Measurements from ENCODE around the gene APOA1.

APOA1 gene

DNA sequence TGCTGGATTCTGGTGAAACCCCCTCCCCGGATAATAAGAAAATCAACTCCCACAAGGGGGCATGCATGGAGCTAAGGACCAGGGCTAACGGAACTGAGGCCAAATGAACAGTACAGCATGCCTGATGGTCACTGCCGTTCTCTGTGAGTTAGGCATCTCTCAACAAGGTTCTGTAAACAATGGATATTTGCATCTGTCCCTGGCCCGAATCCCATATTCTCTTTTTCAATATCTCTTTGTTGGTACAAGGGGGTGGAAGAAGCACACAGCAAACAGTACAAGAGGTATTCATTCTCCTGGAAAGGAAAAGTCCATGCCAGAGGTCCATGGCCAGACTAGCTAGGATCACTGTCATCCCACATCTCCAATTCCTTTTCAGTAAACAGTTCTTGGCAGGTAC lies 32.2 kb upstream of the APOA1 start:
- H3K9me3 ChIP-seq = no peaks in the 10 kb centered on the region
- peaks cover 43% of the 10 kb centered on the region for H3K36me3 ChIP-seq
- no peaks in the 10 kb centered on the region for H3K27me3 ChIP-seq
- no peaks in the 10 kb centered on the region for H3K4me1 ChIP-seq
- DNase-seq = no peak
- no peak overlapping the region for H3K4me3 ChIP-seq (ENCODE audit: low read depth, low read length)
- TF ChIP-seq CTCF (IDR thresholded peaks at IDR 0.05; ENCODE audit: low read depth, low read length) = no peak

DNA sequence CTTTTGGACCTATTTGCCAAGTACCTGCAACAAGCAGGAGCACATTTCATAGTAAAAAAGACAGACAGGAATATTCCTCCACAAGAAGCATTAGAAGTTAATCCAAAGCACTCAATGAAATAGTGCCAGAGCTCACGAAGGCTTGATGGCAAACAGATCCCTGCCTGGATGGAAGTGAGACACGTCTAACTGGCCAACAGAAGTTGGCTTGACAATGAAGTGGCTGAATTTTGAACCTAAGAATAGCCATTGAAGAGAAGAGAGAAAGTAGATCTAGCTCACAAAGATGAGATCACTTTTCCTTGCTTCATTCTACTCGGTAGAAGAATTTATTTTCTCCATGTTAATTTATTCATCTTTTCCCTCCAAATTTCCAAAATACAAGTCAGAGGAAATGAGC lies 30.6 kb upstream of the APOA1 start:
- no peak for DNase-seq
- H3K36me3 ChIP-seq = peaks cover 48% of the 10 kb centered on the region

DNA sequence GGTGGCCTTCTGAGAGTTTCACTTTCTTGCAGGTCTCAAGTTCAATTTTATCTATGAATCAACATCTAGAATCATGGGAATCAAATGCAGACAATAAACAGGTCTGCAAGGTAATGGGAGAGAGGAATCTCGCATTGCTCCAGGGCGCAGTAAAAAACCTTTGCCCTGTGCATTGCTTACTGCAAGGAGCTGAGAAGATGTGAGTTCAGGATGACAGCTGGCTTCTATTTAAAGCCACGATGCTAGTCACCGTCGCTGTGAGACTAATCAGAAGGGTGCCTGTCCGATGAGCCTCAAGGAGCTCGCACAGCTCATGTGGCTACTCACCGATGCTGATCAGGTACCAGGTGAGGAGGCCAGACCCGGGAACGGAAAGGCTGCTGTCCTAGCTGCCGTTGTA lies 30.2 kb upstream of the APOA1 start:
- DNase-seq = no peak

More for the DNA sequence above, 30.6 kb upstream of the APOA1 start:
- no peak for TF ChIP-seq CTCF (IDR thresholded peaks at IDR 0.05; ENCODE audit: low read depth, low read length)
- Histone ChIP-seq H3K4me1 (no peaks in the 10 kb centered on the region), H3K9me3 (no peaks in the 10 kb centered on the region), H3K27me3 (no peaks in the 10 kb centered on the region), H3K4me3 (ENCODE audit: low read depth, low read length) (no peak overlapping the region)

GRCh38 chr11:116866804-116867455 lies 29.5 kb upstream of the APOA1 start:
- Histone ChIP-seq H3K36me3 (peaks cover 51% of the 10 kb centered on the region), H3K9me3 (no peaks in the 10 kb centered on the region), H3K4me1 (no peaks in the 10 kb centered on the region), H3K27me3 (no peaks in the 10 kb centered on the region), H3K4me3 (ENCODE audit: low read depth, low read length) (no peak overlapping the region)
- TF ChIP-seq CTCF (IDR thresholded peaks at IDR 0.05; ENCODE audit: low read depth, low read length) = no peak
- no peak for DNase-seq

More for the DNA sequence above, 30.2 kb upstream of the APOA1 start:
- Histone ChIP-seq H3K27me3 (no peaks in the 10 kb centered on the region), H3K4me3 (ENCODE audit: low read depth, low read length) (no peak overlapping the region), H3K36me3 (peaks cover 44% of the 10 kb centered on the region), H3K4me1 (no peaks in the 10 kb centered on the region), H3K9me3 (no peaks in the 10 kb centered on the region)
- no peak for TF ChIP-seq CTCF (IDR thresholded peaks at IDR 0.05; ENCODE audit: low read depth, low read length)

DNA sequence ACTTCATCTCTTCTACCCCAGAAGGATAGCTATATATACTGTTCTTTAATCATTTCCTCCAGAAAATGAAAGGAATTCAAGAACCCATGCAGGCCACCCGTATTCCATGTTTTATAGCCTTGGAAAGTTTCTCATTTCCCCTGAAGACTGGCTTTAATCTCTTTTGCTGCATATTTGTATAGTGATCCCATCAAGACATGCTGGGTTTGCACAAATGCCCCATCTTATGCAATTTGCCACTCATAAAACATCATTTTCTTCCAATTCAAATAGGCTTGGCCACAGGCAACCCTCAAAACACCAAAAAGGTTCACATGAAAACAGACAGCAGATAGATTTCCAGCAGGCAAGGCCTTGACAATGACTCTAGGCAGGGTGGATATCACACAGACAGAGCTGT lies 28.3 kb upstream of the APOA1 start:
- no peak for TF ChIP-seq CTCF (IDR thresholded peaks at IDR 0.05; ENCODE audit: low read depth, low read length)
- peaks cover 63% of the 10 kb centered on the region for H3K36me3 ChIP-seq
- H3K4me1 ChIP-seq = no peaks in the 10 kb centered on the region
- no peak overlapping the region for H3K4me3 ChIP-seq (ENCODE audit: low read depth, low read length)
- no peak for DNase-seq
- H3K9me3 ChIP-seq = no peaks in the 10 kb centered on the region
- no peaks in the 10 kb centered on the region for H3K27me3 ChIP-seq

DNA sequence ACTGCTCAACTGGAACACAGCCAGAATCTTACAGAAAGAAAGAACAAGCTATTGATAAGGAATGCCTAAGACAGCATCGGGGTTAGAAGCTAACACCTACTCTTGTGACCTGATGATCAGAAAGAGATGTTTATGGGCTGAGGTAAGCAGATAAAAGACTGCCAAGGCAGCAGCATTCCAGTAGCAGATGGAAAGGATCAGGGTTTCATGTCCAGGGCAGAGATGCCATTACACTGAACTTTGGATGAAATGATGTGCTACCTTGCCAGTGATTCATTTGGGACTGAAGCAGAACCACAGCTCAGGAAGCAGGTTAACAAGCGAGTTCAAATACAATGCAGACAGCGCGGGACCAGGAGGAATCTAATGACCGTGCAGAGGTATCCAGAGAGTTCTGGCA lies 27.1 kb upstream of the APOA1 start:
- no peaks in the 10 kb centered on the region for H3K4me1 ChIP-seq
- H3K4me3 ChIP-seq (ENCODE audit: low read depth, low read length) = no peak overlapping the region
- TF ChIP-seq CTCF (IDR thresholded peaks at IDR 0.05; ENCODE audit: low read depth, low read length) = no peak
- H3K9me3 ChIP-seq = no peaks in the 10 kb centered on the region
- peaks cover 61% of the 10 kb centered on the region for H3K36me3 ChIP-seq
- H3K27me3 ChIP-seq = no peaks in the 10 kb centered on the region
- DNase-seq = no peak

Data from BE2C (cell line).